Fibroblast of the conjunctiva (primary cell): Measurements from ENCODE around the gene PARD6A.

Experiments
- DNase-seq: peaks from one replicate; pipeline ENCODE4 v3.0.0-alpha.2; 2010; ENCODE audit warnings: low read depth

The PARD6A gene, protein sequence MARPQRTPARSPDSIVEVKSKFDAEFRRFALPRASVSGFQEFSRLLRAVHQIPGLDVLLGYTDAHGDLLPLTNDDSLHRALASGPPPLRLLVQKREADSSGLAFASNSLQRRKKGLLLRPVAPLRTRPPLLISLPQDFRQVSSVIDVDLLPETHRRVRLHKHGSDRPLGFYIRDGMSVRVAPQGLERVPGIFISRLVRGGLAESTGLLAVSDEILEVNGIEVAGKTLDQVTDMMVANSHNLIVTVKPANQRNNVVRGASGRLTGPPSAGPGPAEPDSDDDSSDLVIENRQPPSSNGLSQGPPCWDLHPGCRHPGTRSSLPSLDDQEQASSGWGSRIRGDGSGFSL

GRCh38 chr16:67660564-67661028, at the start of gene PARD6A:
TSS of gene PARD6A (plus strand) at chr16:67660960. CDS start at chr16:67661039, 79 bp downstream.
- peak; percentile 95 for DNase-seq

DNA sequence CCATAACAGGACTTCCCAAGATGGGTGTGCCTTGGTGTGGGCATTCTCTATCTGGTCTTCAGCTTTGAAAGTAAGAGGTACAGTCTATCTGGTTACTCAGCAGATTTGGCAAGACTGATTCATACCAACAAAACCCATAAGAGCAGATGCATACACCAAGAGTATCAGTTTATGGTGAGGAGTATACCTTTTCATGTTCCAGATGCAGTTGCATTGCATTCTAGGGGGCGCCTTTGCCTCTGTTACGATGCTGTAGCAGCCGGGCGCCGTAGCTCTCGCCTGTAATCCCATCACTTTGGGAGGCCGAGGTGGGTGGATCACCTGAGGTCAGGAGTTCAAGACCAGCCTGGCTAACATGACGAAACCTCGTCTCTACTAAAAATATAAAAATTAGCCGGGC, 47.0 kb upstream of the PARD6A start:
- DNase-seq, result no peak

DNA sequence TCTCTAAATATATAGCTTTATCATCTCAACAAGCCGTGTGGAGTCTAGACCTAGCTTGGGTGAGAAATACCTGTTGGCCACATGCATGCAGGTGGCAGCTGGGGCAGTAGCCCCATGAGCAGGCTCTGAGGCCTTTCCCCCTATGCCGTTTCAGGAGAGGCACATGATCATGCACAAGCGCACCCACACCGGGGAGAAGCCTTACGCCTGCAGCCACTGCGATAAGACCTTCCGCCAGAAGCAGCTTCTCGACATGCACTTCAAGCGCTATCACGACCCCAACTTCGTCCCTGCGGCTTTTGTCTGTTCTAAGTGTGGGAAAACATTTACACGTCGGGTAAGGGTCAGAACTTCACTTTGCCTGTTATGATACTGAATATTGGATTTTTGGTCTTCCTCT, 32.5 kb upstream of the PARD6A start:
- no peak for DNase-seq

- DNase-seq, result peak; percentile 84
These were observed 28.2 kb upstream of the PARD6A start for GRCh38 chr16:67632415-67633172.

DNA sequence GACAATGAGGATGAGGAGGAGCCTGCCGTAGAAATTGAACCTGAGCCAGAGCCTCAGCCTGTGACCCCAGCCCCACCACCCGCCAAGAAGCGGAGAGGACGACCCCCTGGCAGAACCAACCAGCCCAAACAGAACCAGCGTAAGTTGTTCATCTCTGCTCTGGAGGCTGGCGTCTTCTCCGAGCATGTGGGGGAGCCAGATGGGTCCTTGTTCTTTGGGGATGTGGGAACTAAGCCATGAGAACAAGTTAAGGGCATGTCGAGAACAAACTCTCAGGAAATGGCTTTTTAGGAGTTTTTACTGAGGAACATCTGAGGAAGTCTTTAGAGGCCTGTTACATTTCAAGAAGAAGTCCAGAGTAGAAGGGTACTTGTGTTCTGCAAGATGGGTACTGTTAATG, 24.0 kb upstream of the PARD6A start:
- no peak for DNase-seq

GRCh38 chr16:67637625-67638024, 23.1 kb upstream of the PARD6A start:
- no peak for DNase-seq

DNA sequence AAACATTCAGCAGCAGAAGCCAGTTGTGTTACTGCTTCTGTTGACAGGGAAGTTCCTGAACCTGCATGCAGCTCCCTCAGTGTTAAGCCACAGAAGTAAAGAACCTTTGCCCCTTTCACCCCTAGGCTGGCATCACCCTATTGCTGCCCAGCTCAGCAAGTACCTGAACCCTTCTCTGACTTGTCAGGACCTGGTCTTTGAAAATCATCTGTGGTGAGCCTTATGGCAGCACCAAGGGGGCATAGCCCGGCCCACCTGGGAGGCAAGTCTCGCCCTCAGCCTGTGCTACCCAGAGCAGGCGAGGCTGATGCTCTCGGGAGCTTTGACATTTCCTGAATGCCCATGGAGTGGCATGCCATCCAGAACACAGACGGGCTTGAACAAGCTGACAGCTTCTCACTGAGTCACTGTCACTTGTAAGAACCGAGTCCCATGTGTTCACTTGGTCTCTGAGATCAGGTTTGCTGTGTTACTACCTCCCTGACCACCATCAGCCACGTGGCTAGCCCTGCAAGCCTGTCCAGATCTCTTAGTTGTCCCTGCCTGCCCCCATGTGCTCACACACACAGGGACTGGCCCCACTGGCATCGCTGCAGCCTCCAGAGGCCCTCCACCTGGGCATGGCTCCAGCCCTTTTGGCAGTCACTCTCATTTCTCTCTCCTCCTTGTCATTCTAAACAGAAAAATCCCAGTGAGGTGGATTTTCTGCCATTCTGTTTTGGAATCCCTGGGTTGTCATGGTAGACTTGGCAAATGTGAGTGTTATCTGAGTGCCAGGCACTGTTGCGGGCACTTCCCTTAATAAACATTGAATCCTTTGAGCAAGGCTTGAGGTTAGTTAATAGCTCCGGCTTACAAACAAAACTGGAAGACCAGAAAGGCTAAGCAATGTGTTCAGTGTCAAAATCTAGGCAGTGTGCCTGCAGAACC, 18.7 kb upstream of the PARD6A start:
- DNase-seq, result no peak

DNA sequence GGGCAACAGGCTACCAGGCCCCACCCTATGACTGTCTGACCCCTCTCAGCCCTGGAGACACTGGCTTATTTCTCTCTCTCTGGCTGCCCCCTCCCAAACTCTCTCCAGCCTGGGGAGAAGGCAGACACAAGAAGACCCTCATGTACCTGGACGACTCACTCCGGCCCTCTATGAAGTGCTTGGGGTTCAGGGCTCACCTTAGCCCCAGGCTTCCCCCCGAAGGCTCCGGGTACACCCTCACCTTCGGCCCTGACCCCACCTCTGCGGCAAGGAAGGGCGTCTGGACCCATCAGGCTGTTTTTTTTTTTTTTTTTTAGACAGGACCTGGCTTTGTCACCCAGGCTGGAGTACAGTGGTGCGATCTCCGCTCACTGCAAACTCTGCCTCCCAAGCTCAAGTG, 16.7 kb upstream of the PARD6A start:
- no peak for DNase-seq

DNA sequence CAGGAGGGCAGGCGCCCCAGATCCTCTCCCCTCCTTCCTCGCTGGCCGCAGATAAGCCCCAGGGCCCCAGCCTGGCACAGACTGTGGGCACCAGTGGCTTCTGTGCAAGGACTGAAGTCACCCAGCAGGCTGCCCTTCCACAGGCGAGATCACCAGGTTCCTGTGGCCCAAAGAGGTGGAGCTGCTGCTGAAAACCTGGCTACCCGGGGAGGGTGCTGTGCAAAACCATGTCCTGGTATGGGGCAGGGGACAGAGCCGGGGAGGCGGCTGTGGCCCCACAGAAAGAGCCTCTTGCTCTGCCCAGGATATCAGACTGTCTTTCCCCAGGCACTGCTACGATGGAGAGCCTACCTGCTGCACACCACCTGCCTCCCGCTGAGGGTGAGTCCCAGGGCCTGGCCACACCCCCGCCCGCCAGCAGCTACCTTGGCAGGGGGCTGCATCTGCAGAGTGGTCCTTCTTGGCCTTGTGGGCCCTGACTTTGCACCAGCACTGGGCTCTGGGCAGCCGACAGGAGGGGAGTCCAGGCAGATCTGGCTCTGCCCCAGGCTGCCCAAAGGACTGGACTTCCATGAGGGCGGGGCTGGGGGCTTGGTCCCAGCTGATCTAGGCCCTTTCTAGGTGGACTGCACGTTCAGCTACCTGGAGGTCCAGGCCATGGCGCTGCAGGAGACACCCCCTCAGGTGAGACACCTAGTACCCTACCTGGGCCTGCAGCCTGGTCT, 15.2 kb upstream of the PARD6A start:
- no peak for DNase-seq

- DNase-seq, result no peak
These were observed 13.6 kb upstream of the PARD6A start for GRCh38 chr16:67647111-67647651.

DNA sequence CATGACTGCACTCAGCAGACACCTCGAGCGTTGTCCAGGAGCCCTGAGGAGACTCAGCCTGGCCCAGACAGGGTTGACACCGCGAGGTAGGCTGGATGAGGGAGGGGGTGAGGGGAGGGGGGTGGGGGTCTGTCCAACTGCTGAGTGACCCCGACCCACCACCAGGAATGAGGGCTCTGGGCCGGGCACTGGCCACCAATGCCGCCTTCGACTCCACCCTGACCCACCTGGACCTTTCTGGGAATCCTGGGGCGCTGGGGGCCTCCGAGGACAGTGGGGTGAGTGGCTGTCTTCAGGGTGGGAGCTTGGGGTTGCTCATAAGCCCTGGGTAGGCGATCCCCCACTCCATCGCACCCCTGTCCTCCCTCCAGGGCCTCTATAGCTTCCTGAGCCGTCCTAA, 13.1 kb upstream of the PARD6A start:
- no peak for DNase-seq

DNA sequence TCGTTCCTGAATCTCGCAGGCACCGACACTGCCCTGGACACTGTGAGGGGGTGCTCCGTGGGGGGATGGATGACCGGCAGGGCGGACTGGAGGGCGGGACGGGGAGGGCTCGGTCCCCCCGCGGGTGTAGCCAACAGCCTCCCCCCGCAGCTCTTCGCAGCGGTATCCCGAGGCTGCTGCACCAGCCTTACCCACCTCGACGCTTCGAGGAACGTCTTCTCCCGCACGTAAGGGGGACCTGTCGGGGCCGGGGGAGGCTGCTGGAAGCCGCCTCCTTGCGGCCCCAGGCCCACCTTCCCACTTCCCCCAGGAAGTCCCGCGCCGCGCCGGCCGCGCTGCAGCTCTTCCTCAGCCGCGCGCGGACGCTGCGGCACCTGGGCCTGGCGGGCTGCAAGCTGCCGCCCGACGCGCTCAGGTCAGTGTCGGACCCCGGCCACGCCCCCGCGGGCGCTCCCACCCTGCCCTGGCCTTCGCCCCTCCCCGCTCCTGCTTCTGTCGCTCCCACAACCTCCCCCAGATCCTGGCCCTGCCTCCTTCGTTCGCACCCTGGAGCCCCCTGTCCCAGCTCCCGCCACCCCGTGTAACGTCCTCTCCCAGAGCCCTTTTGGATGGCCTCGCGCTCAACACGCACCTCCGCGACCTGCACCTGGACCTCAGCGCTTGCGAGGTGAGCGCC, 12.5 kb upstream of the PARD6A start:
- no peak for DNase-seq

DNA sequence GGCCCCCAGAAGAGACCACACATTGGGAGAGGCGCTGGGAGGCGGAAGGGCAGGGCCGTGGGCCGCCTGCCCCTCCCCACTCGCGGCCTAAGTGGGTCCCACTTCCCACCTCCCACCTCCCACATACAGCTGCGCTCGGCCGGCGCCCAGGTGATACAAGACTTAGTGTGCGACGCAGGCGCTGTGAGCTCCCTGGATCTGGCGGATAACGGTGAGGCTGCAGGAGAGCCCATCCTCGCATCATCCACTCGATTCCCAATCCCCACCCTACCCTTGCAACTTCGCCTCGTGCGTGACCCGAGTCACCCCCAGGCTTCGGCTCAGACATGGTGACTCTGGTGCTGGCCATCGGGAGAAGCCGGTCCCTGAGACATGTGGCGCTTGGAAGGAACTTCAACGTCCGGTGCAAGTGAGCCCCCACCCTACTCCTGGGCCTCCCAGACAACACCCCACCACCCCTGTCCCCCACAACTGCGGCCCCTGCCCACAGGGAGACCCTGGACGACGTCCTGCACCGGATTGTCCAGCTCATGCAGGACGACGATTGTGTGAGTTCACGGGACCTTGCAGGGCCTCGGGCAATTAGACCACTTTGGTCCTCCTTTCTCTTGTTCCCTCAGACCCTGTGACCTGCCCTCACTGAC, 11.9 kb upstream of the PARD6A start:
- no peak for DNase-seq

DNA sequence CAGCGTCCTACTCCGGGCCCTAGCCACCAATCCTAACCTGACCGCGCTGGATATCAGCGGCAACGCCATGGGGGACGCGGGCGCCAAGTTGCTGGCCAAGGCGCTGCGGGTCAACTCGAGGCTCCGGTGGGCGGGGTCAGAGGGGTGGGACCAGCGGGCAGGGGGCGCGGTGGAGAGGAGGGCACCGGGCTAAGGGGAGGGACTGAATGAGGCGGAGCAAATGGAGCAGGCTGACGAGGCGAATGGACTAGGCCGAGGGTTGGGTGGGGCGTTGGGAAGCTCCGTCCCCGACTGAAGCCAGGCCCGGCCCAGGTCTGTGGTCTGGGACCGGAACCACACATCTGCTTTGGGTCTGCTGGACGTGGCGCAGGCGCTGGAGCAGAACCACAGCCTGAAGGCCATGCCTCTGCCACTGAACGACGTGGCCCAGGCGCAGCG, 11.2 kb upstream of the PARD6A start:
- DNase-seq, result no peak

- no peak for DNase-seq
These were observed 10.7 kb upstream of the PARD6A start for GRCh38 chr16:67650023-67650422.

DNA sequence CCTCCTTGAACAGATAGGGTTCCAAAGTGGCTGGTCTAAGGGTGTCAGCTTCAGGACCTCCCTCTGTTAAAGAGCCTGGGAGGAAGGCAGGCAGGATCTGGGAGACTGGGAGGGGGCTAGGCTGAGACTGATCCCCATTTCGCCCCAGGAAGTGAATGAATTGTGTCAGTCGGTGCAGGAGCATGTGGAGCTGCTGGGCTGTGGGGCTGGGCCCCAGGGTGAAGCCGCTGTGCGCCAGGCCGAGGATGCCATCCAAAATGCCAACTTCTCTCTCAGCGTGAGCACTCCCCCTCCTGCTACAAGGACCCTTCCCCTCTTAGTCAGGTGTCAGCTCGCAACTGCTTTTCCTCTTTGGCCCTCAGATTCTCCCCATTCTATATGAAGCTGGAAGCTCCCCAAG, 9.7 kb upstream of the PARD6A start:
- no peak for DNase-seq

- DNase-seq, result no peak
These were observed 8.9 kb upstream of the PARD6A start for GRCh38 chr16:67651847-67652246.

- no peak for DNase-seq
These were observed 8.1 kb upstream of the PARD6A start for GRCh38 chr16:67652578-67653127.

DNA sequence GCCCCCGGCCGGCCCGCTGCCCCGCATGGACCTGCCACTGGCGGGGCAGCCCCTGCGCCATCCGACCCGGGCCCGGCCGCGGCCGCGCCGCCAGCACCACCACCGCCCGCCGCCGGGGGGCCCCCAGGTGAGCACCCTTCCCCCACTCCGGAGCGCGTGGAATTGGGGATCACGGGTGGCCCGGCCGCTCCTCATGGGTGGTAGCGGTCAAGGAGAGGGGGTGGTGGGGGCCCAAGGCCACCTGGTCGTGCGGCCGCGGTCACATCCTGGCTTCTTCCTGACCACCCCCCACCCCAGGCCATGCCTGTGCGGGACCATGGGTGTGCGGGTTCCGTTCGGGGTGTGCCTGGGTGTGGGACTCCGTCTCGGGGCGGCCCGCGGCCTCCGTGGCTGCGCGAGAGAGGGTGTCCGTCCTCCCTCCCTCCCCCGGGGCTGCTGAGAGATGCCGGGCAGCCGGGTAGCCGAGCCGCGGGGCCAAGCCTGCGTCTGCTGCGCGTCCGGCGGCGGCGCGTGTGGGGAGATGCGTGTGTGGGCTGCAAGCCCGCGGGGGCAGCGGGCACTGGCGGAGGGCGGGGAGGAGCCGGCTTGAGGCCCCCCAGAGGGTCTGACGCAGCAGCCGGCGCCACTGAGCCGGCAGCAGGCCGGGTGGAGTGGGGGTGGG, 7.5 kb upstream of the PARD6A start:
- no peak for DNase-seq
